HepG2 (cell line): ENCODE measurements around the gene NFATC2. TPM values are rescaled to one million over a fixed set of nuclear protein-coding genes. Genes with fewer than 3 reads are reported as not detected.

Experiments
- PHF5A ChIP-seq: IDR thresholded peaks from one replicate; pipeline ENCODE4 v1.6.1; 2018; ENCODE audit warnings: low read depth, missing genetic modification reagents; ENCODE audit not compliant: unreplicated experiment
- ZNF407 ChIP-seq: sonication (generic); formaldehyde crosslinking; IDR thresholded peaks from one replicate; pipeline ENCODE4 v1.5.1; 2020; ENCODE audit warnings: mild to moderate bottlenecking, missing genetic modification reagents; ENCODE audit errors: not compliant biosample characterization
- ZNF710 ChIP-seq: sonication (generic); formaldehyde crosslinking; IDR thresholded peaks from 2 replicates; pipeline ENCODE4 v1.5.0; 2020; ENCODE audit warnings: mild to moderate bottlenecking, missing genetic modification reagents, borderline replicate concordance
- polyA plus RNA-seq, 8 experiments: library from polyadenylated mRNA; depleted of rRNA in 3 of 8; stranded (reverse) in 7 of 8; unstranded in 1 of 8; fragments of >200 nt; fragmentation: Illumina TruSeq in 4 of 8; extraction: Trizol in 4 of 8; gene quantifications; 2 replicates each; pipeline versions ENCODE4 v1.2.1 to v1.2.3, GENCODE V29; 2011 to 2016; ENCODE audit warnings: low read depth in 4 of 8, missing spikeins in 1 of 8, mixed read lengths in 1 of 8; ENCODE audit not compliant: insufficient read depth in 1 of 8
- total RNA-seq, 5 experiments: library from RNA; depleted of rRNA; stranded (reverse); fragments of >200 nt; fragmentation: Illumina TruSeq; extraction: Trizol; gene quantifications; 2 replicates each; pipeline ENCODE4 v1.2.3, GENCODE V29; 2016; ENCODE audit warnings: low read depth in 1 of 5

The NFATC2 gene
- total and polyA plus RNA-seq, 2 of the 13 experiments (the other 11 are each of a cell fraction or from before 2014, with no cell fraction given): 1.9 to 3.3 TPM

- no peak for TF ChIP-seq ZNF407 (CRISPR knock-in tag)
- TF ChIP-seq PHF5A (CRISPR knock-in tag): no peak
- TF ChIP-seq ZNF710 (CRISPR knock-in tag): no peak
Observed at GRCh38 chr20:51482836-51483473, 59.6 kb downstream of the NFATC2 start (continued).
